Choroid plexus epithelial cell (primary cell): ENCODE results near the gene TRIM3.

Experiments used
- DNase-seq: peaks from one replicate; pipeline ENCODE4 v3.0.0-alpha.2; 2010; ENCODE audit warnings: low read depth
- H3K4me3 ChIP-seq: 2 replicates; pipeline ENCODE4 v1.5.1; 2011; ENCODE audit warnings: low read depth, mild to moderate bottlenecking, control low read depth, low read length, moderate library complexity
- TF ChIP-seq, protein P1 (sequence below): conservative IDR thresholded peaks from 2 replicates; pipeline ENCODE4 v1.5.1; 2011; ENCODE audit warnings: low read depth, mild to moderate bottlenecking, control low read depth, inconsistent platforms, low read length, moderate library complexity

The TRIM3 gene

DNA sequence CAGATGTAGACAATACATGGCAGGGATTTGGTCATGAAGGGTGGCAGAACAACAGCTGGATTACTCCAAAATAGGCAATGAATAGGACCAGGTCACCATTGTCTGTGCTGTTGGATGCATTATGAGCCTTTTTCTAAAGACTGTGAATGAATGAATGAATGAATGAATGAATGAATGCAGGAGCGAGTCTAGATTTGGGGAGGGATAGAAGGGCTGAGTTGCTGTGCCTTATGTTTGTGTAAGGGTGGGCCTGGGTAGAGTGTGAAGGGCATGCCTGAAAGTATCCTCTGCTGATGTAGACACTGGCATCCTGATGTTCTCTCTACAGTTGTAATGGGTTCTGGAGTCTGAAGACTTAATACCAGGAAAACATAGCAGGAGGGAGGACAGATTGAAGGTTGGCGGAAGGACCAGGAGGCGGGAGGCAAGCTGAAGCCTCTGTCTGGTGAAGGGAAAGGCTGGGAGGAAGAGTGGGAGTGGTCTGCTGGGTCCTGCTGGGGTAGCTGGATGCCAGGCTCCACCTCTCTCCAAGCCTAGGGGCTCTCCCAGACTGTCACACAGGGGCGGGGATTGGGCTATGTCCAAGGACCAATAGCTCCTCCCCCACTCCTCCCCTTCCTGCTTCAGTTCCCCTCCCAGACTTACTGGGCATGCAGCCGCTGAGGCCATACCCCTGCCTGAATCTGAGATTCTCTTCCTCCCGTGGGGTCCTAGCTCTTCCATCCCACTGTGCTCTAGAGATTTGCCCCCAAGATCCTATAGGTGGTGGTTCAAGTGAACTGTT lies 4.8 kb downstream of the TRIM3 start:
- TF ChIP-seq, protein P1, sequence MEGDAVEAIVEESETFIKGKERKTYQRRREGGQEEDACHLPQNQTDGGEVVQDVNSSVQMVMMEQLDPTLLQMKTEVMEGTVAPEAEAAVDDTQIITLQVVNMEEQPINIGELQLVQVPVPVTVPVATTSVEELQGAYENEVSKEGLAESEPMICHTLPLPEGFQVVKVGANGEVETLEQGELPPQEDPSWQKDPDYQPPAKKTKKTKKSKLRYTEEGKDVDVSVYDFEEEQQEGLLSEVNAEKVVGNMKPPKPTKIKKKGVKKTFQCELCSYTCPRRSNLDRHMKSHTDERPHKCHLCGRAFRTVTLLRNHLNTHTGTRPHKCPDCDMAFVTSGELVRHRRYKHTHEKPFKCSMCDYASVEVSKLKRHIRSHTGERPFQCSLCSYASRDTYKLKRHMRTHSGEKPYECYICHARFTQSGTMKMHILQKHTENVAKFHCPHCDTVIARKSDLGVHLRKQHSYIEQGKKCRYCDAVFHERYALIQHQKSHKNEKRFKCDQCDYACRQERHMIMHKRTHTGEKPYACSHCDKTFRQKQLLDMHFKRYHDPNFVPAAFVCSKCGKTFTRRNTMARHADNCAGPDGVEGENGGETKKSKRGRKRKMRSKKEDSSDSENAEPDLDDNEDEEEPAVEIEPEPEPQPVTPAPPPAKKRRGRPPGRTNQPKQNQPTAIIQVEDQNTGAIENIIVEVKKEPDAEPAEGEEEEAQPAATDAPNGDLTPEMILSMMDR, result no peak
- H3K4me3 ChIP-seq, result no peak overlapping the region
- peak; percentile 98 for DNase-seq

- TF ChIP-seq, protein P1, result no peak
- H3K4me3 ChIP-seq, result no peak overlapping the region
- DNase-seq, result no peak
Observed at GRCh38 chr11:6459099-6459450, 14.7 kb downstream of the TRIM3 start.

GRCh38 chr11:6458352-6459098 lies 15.2 kb downstream of the TRIM3 start:
- H3K4me3 ChIP-seq, result no peak overlapping the region
- TF ChIP-seq, protein P1, result no peak

DNA sequence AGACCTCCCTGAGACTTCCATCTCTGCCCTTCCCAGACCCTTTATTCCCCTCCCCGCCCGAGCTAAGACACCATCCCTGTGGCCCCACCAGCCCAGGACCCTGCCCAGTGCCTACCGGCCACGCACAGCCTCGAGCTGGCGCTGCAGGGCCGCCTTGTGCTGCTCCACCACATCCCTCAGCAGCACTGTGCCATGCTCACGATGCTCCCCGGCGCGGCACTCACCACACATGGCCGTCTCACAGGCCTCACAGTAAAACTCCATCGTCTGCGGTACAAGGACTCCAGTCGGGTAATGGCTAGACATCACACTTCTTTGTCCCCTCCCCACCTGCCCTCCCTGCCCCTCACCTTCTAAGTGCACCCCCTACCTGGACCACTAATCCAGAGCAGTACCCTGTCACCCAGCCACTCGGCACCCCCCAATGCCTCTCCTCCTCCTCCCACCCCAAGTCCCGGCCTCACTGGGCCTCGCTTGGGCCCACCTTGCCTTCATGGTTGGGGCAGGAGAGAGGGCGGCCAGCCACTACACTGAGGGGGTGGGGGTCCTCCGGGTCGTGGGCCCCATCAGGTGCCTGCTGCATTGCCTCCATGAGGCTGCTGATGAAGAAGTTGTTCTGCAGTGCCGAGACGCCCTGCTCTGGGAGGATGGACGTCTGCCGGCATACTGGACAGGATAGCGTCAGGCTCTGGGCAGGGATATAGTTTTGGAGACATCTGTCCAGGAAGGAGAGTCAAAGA lies 16.0 kb downstream of the TRIM3 start:
- DNase-seq, result no peak
- TF ChIP-seq, protein P1, result no peak
- H3K4me3 ChIP-seq, result no peak overlapping the region

More at GRCh38 chr11:6458352-6459098, 15.2 kb downstream of the TRIM3 start:
- DNase-seq, result no peak

- no peak overlapping the region for H3K4me3 ChIP-seq
- TF ChIP-seq, protein P1, result no peak
- DNase-seq, result no peak
Observed at GRCh38 chr11:6456361-6457073, 17.2 kb downstream of the TRIM3 start.

DNA sequence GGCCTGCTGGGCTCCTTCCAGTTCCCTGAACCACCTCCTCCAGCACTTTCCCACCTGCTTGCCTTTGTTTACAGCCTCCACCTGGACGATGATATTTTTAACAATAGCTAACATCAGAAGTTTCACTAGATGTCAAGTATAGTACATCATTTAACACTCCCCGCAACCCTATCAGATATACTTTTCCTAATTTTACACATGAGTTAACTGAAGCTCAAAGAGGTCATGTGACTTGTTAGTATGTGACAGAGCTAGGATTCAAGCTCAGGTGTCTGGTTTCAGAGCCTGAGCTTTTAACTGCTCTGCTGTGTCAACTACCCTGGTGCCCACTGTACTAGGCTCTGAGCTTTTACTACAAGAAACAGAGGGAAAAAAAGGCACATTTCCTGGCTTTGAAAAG lies 18.7 kb downstream of the TRIM3 start:
- TF ChIP-seq, protein P1, result no peak
- DNase-seq, result no peak
- H3K4me3 ChIP-seq, result no peak overlapping the region
